Measurements from ENCODE around the gene DSCAM.

DNA sequence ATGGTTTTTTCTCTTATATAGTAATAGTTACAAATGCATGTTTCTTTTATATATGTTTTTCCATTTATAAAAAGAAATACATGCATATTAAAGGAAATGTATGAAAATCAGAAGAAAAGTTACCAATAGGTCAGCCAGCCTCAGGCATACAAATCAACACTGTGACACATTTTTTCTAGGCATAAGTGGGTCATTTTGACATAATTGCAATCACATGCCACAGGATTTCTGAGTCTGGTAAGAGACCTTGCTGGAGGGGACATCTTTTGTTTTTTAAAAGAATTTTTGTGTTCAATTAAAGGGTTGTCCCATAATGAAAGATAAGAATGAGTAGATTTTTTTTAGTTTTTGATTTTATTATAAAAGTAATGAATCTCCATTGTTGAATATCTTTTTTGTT lies 506.6 kb downstream of the DSCAM start:
- TF ChIP-seq, protein P1, sequence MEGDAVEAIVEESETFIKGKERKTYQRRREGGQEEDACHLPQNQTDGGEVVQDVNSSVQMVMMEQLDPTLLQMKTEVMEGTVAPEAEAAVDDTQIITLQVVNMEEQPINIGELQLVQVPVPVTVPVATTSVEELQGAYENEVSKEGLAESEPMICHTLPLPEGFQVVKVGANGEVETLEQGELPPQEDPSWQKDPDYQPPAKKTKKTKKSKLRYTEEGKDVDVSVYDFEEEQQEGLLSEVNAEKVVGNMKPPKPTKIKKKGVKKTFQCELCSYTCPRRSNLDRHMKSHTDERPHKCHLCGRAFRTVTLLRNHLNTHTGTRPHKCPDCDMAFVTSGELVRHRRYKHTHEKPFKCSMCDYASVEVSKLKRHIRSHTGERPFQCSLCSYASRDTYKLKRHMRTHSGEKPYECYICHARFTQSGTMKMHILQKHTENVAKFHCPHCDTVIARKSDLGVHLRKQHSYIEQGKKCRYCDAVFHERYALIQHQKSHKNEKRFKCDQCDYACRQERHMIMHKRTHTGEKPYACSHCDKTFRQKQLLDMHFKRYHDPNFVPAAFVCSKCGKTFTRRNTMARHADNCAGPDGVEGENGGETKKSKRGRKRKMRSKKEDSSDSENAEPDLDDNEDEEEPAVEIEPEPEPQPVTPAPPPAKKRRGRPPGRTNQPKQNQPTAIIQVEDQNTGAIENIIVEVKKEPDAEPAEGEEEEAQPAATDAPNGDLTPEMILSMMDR (IDR thresholded peaks at IDR 0.05; ENCODE audit: low read length): no peak
- TF ChIP-seq EZH2 (IDR thresholded peaks at IDR 0.05; ENCODE audit: borderline replicate concordance, low read length): no peak

Measured in OCI-LY1 (cell line).